H9 (cell line): ENCODE results near the gene CFHR5. TPM values are rescaled to one million over a fixed set of nuclear protein-coding genes. Genes with fewer than 3 reads are reported as not detected.

Source experiments
- DNase-seq: peaks from one replicate; pipeline ENCODE4 v3.0.0-alpha.2; 2017
- H2AFZ ChIP-seq: one replicate; pipeline ENCODE4 v1.6.1; 2013; ENCODE audit warnings: mild to moderate bottlenecking, low read length, control low read depth, moderate library complexity
- H2AK5ac ChIP-seq: 2 replicates; pipeline ENCODE4 v1.6.1; 2013; ENCODE audit warnings: low read length, control low read depth, mixed read lengths; ENCODE audit not compliant: insufficient read length
- H2BK120ac ChIP-seq: one replicate; pipeline ENCODE4 v1.6.1; 2013; ENCODE audit warnings: low read depth, mild to moderate bottlenecking, low read length, control low read depth, inconsistent platforms; ENCODE audit not compliant: poor library complexity, severe bottlenecking
- H2BK12ac ChIP-seq: 2 replicates; pipeline ENCODE4 v1.6.1; 2013; ENCODE audit warnings: low read length, control low read depth, mixed read lengths, low read depth; ENCODE audit not compliant: insufficient read length
- H2BK15ac ChIP-seq: 2 replicates; pipeline ENCODE4 v1.6.1; 2013; ENCODE audit warnings: low read depth, low read length, control low read depth
- H2BK20ac ChIP-seq: one replicate; pipeline ENCODE4 v1.6.1; 2013; ENCODE audit warnings: low read depth, mild to moderate bottlenecking, low read length, control low read depth, inconsistent platforms; ENCODE audit not compliant: poor library complexity, severe bottlenecking
- H2BK5ac ChIP-seq: 2 replicates; pipeline ENCODE4 v1.6.1; 2013; ENCODE audit warnings: low read length, control low read depth, mixed read lengths; ENCODE audit not compliant: insufficient read length
- H3K14ac ChIP-seq: 2 replicates; pipeline ENCODE4 v1.6.1; 2013; ENCODE audit warnings: low read length, control low read depth; ENCODE audit not compliant: insufficient read depth
- H3K18ac ChIP-seq: 2 replicates; pipeline ENCODE4 v1.6.1; 2013; ENCODE audit warnings: low read depth, mild to moderate bottlenecking, mixed read lengths, low read length, control low read depth; ENCODE audit not compliant: insufficient read length
- H3K23ac ChIP-seq: 2 replicates; pipeline ENCODE4 v1.6.1; 2013; ENCODE audit warnings: low read length, control low read depth, mixed read lengths, low read depth; ENCODE audit not compliant: insufficient read length
- H3K23me2 ChIP-seq: 2 replicates; pipeline ENCODE4 v1.6.1; 2013; ENCODE audit warnings: low read depth, mild to moderate bottlenecking, mixed read lengths, low read length, control low read depth; ENCODE audit not compliant: insufficient read length, poor library complexity, severe bottlenecking
- H3K27ac ChIP-seq: 2 replicates; pipeline ENCODE4 v1.5.1; 2013; ENCODE audit warnings: low read length, control low read depth, mixed read lengths, low read depth; ENCODE audit not compliant: insufficient read length
- H3K27me3 ChIP-seq: 2 replicates; pipeline ENCODE4 v1.6.1; 2013; ENCODE audit warnings: low read length, control low read depth, inconsistent platforms; ENCODE audit not compliant: insufficient read depth
- H3K4ac ChIP-seq: 2 replicates; pipeline ENCODE4 v1.6.1; 2013; ENCODE audit warnings: low read depth, mild to moderate bottlenecking, control low read depth, inconsistent platforms, low read length, moderate library complexity
- H3K4me1 ChIP-seq: 2 replicates; pipeline ENCODE4 v1.6.1; 2013; ENCODE audit warnings: low read length, control low read depth, inconsistent platforms; ENCODE audit not compliant: insufficient read depth
- H3K4me2 ChIP-seq: 2 replicates; pipeline ENCODE4 v1.6.1; 2013; ENCODE audit warnings: low read length, control low read depth, mixed read lengths; ENCODE audit not compliant: insufficient read length, insufficient read depth
- H3K56ac ChIP-seq: 2 replicates; pipeline ENCODE4 v1.6.1; 2013; ENCODE audit warnings: low read depth, mild to moderate bottlenecking, mixed read lengths, low read length, control low read depth; ENCODE audit not compliant: insufficient read length
- H3K79me1 ChIP-seq: 2 replicates; pipeline ENCODE4 v1.6.1; 2013; ENCODE audit warnings: low read depth, mild to moderate bottlenecking, moderate library complexity, low read length, control low read depth, inconsistent platforms; ENCODE audit not compliant: insufficient read depth, poor library complexity, severe bottlenecking
- H3K79me2 ChIP-seq: 2 replicates; pipeline ENCODE4 v1.6.1; 2013; ENCODE audit warnings: low read length, control low read depth, inconsistent platforms; ENCODE audit not compliant: insufficient read depth
- H3K9ac ChIP-seq: 2 replicates; pipeline ENCODE4 v1.6.1; 2013; ENCODE audit warnings: low read length, control low read depth, mixed read lengths; ENCODE audit not compliant: insufficient read length; ENCODE audit errors: extremely low read depth
- H3K9me3 ChIP-seq: one replicate; pipeline ENCODE4 v1.6.1; 2013; ENCODE audit warnings: low read depth, low read length, inconsistent platforms; ENCODE audit not compliant: control insufficient read depth
- H3T11ph ChIP-seq: one replicate; pipeline ENCODE4 v1.6.1; 2013; ENCODE audit warnings: mild to moderate bottlenecking, low read length, control low read depth, inconsistent platforms
- H4K20me1 ChIP-seq: one replicate; pipeline ENCODE4 v1.6.1; 2013; ENCODE audit not compliant: control insufficient read depth, insufficient read length, insufficient read depth
- H4K5ac ChIP-seq: 2 replicates; pipeline ENCODE4 v1.6.1; 2013; ENCODE audit warnings: low read depth, mild to moderate bottlenecking, mixed read lengths, low read length, control low read depth; ENCODE audit not compliant: insufficient read length
- H4K8ac ChIP-seq: replicated peaks from 2 replicates; pipeline ENCODE4 v1.6.1; 2013; ENCODE audit warnings: low read length, control low read depth, mixed read lengths, low read depth; ENCODE audit not compliant: insufficient read length
- H4K91ac ChIP-seq: 2 replicates; pipeline ENCODE4 v1.6.1; 2013; ENCODE audit warnings: low read depth, mild to moderate bottlenecking, moderate library complexity, mixed read lengths, low read length, control low read depth; ENCODE audit not compliant: insufficient read length
- H3K27ac Mint-ChIP-seq, 3 experiments: 2 replicates in 2 of 3; 3 replicates in 1 of 3; pipeline ENCODE4 v1.8.0; 2020 to 2021; ENCODE audit warnings: mixed read lengths in 3 of 3, mild to moderate bottlenecking in 1 of 3, moderate library complexity in 1 of 3
- H3K27me3 Mint-ChIP-seq: 2 replicates; pipeline ENCODE4 v1.8.0; 2021; ENCODE audit warnings: low read depth, mild to moderate bottlenecking, moderate library complexity, mixed read lengths
- H3K36me3 Mint-ChIP-seq, 3 experiments: 2 replicates in 2 of 3; 3 replicates in 1 of 3; pipeline ENCODE4 v1.8.0; 2020 to 2021; ENCODE audit warnings: low read depth in 3 of 3, mixed read lengths in 3 of 3; ENCODE audit not compliant: insufficient read depth in 1 of 3
- H3K4me1 Mint-ChIP-seq, 2 experiments: 2 replicates each; pipeline ENCODE4 v1.8.0; 2020; ENCODE audit warnings: mixed read lengths in 2 of 2
- H3K4me3 Mint-ChIP-seq, 2 experiments: 2 replicates in 1 of 2; 3 replicates in 1 of 2; pipeline ENCODE4 v1.8.0; 2020 to 2021; ENCODE audit warnings: mild to moderate bottlenecking in 2 of 2, mixed read lengths in 2 of 2, moderate library complexity in 1 of 2
- H3K9me3 Mint-ChIP-seq, 2 experiments: 2 replicates in 1 of 2; 3 replicates in 1 of 2; pipeline ENCODE4 v1.8.0; 2020; ENCODE audit warnings: mild to moderate bottlenecking in 2 of 2, mixed read lengths in 2 of 2, moderate library complexity in 1 of 2
- WGBS: extraction: QIAGEN DNeasy Blood & Tissue Kit; methylation state at CpG from one replicate; pipeline ENCODE4 v1.1.7; 2013; ENCODE audit warnings: missing lambda C conversion rate, low lambda C conversion rate, mixed read lengths; ENCODE audit not compliant: insufficient read length; ENCODE audit errors: extremely low coverage; 5-methylcytosine and 5-hydroxymethylcytosine counted together
- total RNA-seq: library from RNA; stranded (reverse); gene quantifications from 2 replicates; pipeline ENCODE4 v1.2.1, GENCODE V29; 2021
- TF ChIP-seq, protein P1 (sequence below): fragments of 200-600 bp; sonication (generic); conservative IDR thresholded peaks from 3 replicates; pipeline ENCODE4 v1.8.0; 2021; ENCODE audit warnings: antibody characterized with exemption, mild to moderate bottlenecking

Gene CFHR5
- total RNA-seq, 1 experiment from 2014 or later, result not detected

DNA sequence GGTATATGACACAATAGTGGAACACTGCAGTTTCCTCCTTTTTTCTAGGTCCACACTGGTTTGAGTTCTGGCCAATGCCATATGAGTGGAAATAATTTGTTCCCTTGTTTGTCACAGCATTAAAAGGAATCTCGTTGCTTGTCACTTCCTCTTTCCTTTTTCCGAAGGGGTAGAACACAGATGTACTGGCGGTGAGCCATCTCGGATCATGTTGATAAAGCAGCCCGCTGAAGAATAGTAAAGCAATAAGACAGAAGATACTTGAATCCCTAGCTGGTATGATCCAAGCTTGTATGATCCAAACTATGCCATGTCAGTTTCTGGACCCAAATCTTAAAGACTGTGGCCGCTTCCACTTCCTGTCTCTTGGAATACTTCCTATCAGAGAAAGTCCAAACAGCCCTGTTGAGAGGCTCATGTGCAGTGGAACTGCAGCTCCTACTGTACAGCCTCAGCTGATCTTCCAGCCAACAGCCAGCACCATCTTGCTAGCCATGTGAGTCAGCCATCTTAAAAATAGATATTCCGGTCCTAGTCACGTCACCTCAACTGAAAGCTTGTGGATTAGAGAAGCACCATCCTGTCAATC lies 40.3 kb downstream of the CFHR5 start:
- Histone ChIP-seq H3K4me1 (no peaks in the 10 kb centered on the region), H3K9me3 (no peaks in the 10 kb centered on the region), H2BK5ac (no peak overlapping the region), H4K91ac (no peak overlapping the region), H2BK120ac (no peak overlapping the region), H4K5ac (no peak overlapping the region), H3K14ac (no peak overlapping the region), H2BK15ac (no peak overlapping the region), H3K23me2 (no peaks in the 10 kb centered on the region), H3K23ac (no peak overlapping the region), H2BK20ac (no peak overlapping the region), H3K79me2 (no peaks in the 10 kb centered on the region), H2BK12ac (no peak overlapping the region), H3K4me2 (no peak overlapping the region), H4K20me1 (no peaks in the 10 kb centered on the region), H3K27ac (no peak overlapping the region), H3K27me3 (no peaks in the 10 kb centered on the region), H3T11ph (no peak overlapping the region), H3K18ac (no peak overlapping the region), H3K9ac (no peak overlapping the region), H2AFZ (peak overlapping the region; percentile 40), H3K56ac (no peak overlapping the region), H4K8ac (no peak overlapping the region), H3K79me1 (no peaks in the 10 kb centered on the region), H3K4ac (no peak overlapping the region), H2AK5ac (no peak overlapping the region)
- H3K27me3 Mint-ChIP-seq, result no peaks in the 10 kb centered on the region
- H3K27ac Mint-ChIP-seq, result no peak overlapping the region
- WGBS, result no CpG with 5 or more reads among the region's 8 CpGs
- DNase-seq, result no peak
- TF ChIP-seq, protein P1, sequence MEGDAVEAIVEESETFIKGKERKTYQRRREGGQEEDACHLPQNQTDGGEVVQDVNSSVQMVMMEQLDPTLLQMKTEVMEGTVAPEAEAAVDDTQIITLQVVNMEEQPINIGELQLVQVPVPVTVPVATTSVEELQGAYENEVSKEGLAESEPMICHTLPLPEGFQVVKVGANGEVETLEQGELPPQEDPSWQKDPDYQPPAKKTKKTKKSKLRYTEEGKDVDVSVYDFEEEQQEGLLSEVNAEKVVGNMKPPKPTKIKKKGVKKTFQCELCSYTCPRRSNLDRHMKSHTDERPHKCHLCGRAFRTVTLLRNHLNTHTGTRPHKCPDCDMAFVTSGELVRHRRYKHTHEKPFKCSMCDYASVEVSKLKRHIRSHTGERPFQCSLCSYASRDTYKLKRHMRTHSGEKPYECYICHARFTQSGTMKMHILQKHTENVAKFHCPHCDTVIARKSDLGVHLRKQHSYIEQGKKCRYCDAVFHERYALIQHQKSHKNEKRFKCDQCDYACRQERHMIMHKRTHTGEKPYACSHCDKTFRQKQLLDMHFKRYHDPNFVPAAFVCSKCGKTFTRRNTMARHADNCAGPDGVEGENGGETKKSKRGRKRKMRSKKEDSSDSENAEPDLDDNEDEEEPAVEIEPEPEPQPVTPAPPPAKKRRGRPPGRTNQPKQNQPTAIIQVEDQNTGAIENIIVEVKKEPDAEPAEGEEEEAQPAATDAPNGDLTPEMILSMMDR, result no peak
- peaks cover 13 to 16% of the 10 kb centered on the region in 2 experiments for H3K4me1 Mint-ChIP-seq
- no peak overlapping the region for H3K4me3 Mint-ChIP-seq
- H3K9me3 Mint-ChIP-seq, result no peaks in the 10 kb centered on the region; a peak in 2 of 5 replicates
- no peaks in the 10 kb centered on the region; a peak in 2 of 7 replicates for H3K36me3 Mint-ChIP-seq
